ENCODE data around the gene LRRC34.

The LRRC34 gene

DNA sequence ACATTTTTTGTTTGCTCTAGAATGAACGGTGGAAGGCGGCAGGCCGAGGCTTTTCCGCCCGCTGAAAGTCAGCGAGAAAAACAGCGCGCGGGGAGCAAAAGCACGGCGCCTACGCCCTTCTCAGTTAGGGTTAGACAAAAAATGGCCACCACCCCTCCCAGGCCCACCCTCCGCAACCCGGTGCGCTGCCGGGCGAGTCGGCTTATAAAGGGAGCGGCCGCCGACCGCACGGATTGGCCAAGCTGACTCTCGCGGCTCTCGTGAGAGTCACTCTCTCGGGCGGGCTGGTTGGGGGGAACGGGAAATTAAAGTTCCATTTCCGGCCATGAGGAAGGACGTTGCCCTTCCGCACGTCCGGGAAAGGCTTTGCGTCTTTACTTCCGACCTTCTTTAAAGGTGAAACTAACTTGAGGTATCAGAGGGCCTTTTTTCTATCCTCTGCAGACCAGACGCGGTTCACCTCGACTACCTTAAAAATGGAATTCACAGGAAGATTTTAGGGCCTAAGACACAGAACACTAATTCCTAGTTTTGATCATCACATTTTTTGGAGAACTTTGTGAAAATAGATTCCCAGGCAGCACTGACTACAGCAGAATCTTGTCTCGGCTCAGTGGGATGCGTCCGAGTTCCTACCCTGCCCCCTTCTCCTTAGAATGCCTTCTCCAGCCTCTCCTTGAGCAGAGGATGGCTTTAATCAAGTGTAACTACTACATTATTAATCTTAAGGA lies 47.7 kb downstream of the LRRC34 start, which contains the start of gene TERC:
TERC (minus strand) TSS at position 179 of the 731 bp plus-strand sequence.
- DNase-seq: peak; percentile 97

DNA sequence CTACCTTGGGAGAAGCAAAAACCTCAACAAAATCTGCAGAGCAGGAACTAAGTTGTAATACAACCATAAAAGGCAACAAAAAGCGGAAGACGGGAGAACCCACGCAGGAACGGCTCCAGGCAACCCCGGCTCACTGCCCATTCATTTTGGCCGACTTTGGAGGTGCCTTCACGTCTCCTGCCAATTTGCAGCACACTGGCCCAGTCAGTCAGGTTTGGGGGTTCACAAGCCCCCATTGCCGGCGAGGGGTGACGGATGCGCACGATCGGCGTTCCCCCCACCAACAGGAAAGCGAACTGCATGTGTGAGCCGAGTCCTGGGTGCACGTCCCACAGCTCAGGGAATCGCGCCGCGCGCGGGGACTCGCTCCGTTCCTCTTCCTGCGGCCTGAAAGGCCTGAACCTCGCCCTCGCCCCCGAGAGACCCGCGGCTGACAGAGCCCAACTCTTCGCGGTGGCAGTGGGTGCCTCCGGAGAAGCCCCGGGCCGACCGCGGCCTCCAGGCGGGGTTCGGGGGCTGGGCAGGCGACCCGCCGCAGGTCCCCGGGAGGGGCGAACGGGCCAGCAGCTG lies 48.3 kb downstream of the LRRC34 start:
- DNase-seq: peak; percentile 72

DNA sequence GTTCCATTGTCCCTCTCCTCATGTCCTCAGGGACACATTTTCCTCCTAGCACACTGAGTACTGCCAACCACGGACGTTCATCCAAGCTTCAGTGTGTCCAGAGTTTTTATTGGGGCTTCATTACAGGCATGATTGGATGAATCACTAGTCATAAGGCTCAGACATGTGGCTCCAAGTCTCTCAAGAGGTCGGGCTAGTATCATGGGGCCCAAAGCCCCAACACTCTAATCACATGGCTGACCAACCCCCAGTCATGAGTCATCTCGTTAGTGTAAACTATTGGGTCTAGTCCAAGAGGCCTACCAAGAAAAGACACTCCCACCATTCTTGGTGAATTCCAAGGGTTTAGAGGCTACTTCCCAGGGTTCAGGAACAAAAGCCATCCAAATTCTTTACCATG lies 52.2 kb downstream of the LRRC34 start:
- DNase-seq: no peak

DNA sequence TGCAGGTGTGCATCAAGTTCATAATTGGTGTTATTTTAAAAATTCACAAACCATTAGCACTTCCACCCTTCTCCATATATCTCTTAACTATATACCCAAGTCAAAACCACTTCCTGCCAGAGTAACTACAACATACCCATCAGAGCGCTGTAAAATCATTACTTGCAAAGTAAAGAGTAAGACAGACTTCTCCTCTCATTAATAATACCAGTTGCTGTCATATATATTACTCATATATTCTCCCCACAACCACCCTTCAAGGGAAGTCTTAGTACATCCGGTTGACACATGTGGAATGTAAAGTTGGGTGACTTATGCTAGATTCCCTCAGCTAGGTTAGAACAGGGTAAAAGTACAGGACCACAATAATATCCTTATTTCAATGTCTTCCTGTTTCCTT lies 53.4 kb downstream of the LRRC34 start:
- DNase-seq: peak; percentile 39

DNA sequence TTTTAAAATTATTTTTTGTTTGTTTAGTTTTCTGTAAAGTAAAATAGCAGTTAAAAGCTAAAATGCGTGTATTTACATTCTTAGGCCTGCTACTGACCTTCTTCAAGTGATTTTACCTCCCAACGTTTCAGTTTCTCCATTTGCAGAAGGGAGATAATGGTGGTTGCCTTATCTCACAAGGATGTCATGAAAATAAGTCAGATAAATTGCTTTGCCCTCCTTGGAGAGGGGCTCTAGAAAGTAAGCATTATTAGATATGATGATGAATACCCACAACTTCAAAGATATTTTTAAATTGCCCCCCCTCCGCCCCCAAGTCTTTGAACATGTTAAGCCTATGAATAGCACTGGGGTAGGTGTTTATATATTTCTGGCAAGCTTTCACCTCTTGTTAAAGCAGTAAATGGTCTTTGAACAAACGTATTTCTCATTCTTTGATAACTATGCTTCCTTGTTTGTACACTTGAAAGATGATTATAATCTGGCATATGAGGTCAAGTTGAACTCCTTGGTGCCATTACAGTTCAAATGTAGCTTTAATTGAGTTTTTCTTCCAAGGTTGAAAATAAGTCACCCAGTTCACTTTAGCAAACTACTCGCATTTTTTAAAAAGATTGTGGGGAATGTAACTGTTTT lies 54.2 kb downstream of the LRRC34 start:
- DNase-seq: no peak

DNA sequence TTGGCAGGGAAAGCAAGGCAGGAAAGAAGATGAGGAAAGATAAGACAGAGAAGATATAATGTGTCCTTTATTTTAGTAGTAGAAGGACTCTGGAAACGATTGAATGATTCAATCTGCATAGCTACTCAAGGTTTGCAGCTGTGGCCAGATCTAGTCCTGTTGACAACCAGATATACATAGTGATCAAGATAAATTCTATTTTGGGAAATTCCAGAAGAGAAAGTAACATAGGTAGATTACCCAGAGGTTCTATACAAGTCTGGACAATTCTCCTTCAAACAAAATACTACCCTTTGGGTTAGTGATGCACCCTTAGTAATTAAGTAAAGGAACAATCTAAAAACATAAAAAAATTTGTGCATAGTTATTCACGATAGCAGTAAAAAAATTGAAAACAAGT lies 57.2 kb downstream of the LRRC34 start:
- DNase-seq: no peak

DNA sequence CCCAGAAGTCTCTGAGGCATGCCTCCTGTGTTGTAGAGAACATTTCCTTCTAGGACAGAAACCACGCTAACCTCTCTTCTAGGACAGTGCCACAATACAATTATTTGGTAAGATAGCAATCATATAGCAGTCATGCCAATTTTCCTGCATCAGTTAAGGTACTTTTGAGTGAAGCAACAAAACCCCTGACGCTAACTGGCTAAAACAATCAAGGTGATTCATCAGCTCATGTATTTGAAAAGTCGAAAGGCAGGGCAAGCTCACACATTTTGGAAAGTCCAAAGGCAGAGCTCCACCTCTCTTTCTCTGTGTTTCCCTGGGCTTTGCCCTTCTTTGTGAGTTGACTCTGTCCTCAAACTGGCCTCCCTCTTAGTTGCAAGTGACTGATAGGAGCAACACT lies 58.0 kb downstream of the LRRC34 start:
- no peak for DNase-seq

DNA sequence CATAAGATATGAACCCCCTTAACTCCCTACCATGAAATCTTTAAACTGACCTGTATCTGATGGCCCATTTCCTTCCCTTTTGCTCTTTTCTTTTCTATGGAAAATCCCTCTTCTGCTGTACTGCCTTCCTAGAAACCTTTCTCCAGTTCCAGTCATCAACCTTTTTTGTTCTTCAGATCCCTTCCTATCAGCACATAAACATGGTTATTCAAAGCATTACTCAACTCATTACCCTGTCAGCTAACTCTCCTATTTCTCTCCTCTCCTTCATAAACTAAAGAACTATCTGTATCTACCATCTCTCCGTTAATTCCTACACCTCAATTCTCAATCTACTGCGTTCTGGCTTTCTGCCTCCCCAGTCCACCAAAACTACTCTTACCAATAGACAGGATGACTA lies 60.8 kb downstream of the LRRC34 start:
- DNase-seq: no peak

DNA sequence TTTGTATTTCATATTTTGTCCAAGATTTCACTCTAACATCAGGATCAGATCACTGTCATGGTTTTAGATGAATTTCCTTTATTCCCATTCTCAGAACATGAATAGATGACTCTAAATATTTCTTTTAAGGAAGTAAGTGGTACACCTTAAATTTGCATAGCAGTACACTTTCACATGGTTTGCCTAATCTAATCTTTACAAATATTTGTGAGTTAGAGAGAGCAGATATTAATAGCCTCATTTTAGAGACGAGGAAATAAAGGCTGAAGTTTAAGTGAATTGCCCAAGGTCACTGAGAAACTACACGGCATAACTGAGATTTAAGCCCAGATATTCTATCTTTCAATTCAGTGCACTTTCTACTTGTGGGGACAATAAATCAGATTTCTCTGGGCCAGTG lies 62.0 kb downstream of the LRRC34 start:
- DNase-seq: no peak

DNA sequence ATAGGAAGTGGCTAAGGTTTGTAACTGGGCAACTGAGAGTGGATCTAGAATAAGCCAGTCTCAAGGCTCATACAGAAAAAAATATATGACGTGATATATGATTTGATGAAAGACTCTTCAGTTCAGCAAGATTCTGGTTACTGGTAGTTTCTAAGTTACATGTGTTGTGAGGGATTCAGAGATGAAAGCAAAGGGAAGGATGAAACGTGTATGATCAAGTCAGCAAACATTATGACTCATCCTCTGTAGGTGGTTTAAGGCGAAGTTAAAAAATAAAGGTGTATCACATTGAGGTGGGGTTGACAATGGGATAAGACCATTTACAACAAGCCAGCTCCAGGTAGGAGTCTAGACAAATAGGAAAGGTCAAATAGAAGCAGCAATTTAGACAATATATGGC lies 64.0 kb downstream of the LRRC34 start:
- no peak for DNase-seq

DNA sequence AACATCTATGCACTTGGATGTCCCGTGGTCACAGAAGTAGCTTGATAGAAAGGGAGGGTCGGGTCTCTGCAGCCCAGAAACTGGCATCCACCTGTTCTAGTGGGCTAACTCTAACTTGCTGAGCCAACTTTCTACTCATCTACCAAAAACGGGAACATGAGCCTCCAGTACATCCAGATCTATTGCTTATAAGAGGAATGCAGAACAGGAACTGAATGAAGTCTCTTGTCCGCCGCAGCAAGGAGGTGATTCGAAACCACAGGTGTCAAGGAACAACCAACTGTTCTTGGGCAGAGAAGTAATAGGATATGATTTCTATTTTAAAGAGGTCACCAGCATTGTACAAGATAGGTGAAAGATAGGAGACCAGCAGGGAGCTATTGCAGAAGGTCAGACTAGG lies 65.8 kb downstream of the LRRC34 start:
- DNase-seq: no peak

DNA sequence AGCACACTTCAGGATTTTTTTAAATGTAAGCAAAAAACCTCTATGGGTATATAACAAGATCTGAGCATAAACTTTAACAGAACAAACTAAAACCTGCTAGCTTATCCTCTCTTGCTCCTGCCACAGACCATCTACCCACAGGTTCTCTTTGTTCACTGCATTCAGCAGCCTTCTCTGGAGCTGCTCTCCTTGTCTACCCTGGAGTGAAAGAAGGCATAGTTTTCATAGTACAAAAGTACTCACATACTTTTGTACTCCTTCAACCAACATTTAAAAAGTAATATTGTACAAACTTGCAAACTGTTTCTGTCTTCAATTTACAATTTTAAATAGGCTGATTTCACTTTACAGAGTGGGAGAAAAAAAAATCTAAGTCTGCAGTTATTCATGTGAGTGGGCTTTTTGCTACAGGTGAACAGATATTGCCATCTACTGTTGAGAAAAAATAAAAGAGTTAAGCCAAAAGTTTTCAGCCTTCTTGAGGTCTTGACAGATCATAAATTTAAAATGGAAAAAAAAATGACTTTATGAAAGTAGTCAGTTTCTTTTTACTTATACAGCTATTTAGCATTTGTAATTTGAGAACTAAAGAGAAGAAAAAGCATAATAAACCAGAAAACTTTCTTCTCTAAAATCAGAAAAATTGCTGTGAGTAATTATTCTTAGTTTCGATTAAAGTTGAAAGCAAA lies 68.2 kb downstream of the LRRC34 start:
- DNase-seq: no peak
